Measurements from ENCODE around the gene PDXK.

Gene PDXK

GRCh38 chr21:43686811-43687565 is 31.9 kb upstream of the PDXK start:
- TF ChIP-seq FOXM1 (IDR thresholded peaks at IDR 0.05; ENCODE audit: borderline replicate concordance, low read depth) (no peak), REST (IDR thresholded peaks at IDR 0.05; ENCODE audit: low read depth) (no peak), YY1 (IDR thresholded peaks at IDR 0.05; ENCODE audit: low read depth) (no peak), TEAD4 (IDR thresholded peaks at IDR 0.05) (no peak), EGR1 (IDR thresholded peaks at IDR 0.05) (no peak), ZBTB7A (IDR thresholded peaks at IDR 0.05; ENCODE audit: low read depth) (no peak), CREB1 (IDR thresholded peaks at IDR 0.05; ENCODE audit: low read depth) (no peak), EP300 (IDR thresholded peaks at IDR 0.05; ENCODE audit: borderline replicate concordance) (no peak), USF1 (IDR thresholded peaks at IDR 0.05) (no peak)

- no peak for TF ChIP-seq NFIC (IDR thresholded peaks at IDR 0.05)
- TF ChIP-seq MAX (IDR thresholded peaks at IDR 0.05): no peak
- TF ChIP-seq TEAD4 (IDR thresholded peaks at IDR 0.05): no peak
- no peak for TF ChIP-seq EGR1 (IDR thresholded peaks at IDR 0.05)
Observed at GRCh38 chr21:43687566-43688399, 31.1 kb upstream of the PDXK start.

- TF ChIP-seq EP300 (IDR thresholded peaks at IDR 0.05; ENCODE audit: borderline replicate concordance): no peak
- TF ChIP-seq USF1 (IDR thresholded peaks at IDR 0.05): no peak
- TF ChIP-seq TEAD4 (IDR thresholded peaks at IDR 0.05): no peak
Observed at GRCh38 chr21:43688906-43689305, 30.0 kb upstream of the PDXK start.

- 0 out of 2 replicates have a peak, but pooled peaks have one; percentile 14 for TF ChIP-seq NFIC (IDR thresholded peaks at IDR 0.05)
- no peak for TF ChIP-seq EGR1 (IDR thresholded peaks at IDR 0.05)
- no peak for TF ChIP-seq TEAD4 (IDR thresholded peaks at IDR 0.05)
Observed at GRCh38 chr21:43689556-43690337, 29.2 kb upstream of the PDXK start.

GRCh38 chr21:43690346-43690745 is 28.6 kb upstream of the PDXK start:
- TF ChIP-seq FOXM1 (IDR thresholded peaks at IDR 0.05; ENCODE audit: borderline replicate concordance, low read depth) (no peak), EP300 (IDR thresholded peaks at IDR 0.05; ENCODE audit: borderline replicate concordance) (no peak), TCF12 (IDR thresholded peaks at IDR 0.05; ENCODE audit: low read depth) (no peak), RAD21 (IDR thresholded peaks at IDR 0.05; ENCODE audit: low read depth) (no peak)

- TF ChIP-seq FOXM1 (IDR thresholded peaks at IDR 0.05; ENCODE audit: borderline replicate concordance, low read depth): no peak
- TF ChIP-seq EP300 (IDR thresholded peaks at IDR 0.05; ENCODE audit: borderline replicate concordance): no peak
- no peak for TF ChIP-seq CREB1 (IDR thresholded peaks at IDR 0.05; ENCODE audit: low read depth)
- TF ChIP-seq NFIC (IDR thresholded peaks at IDR 0.05): no peak
- no peak for TF ChIP-seq ZBTB7A (IDR thresholded peaks at IDR 0.05; ENCODE audit: low read depth)
- TF ChIP-seq YY1 (IDR thresholded peaks at IDR 0.05; ENCODE audit: low read depth): no peak
- TF ChIP-seq EGR1 (IDR thresholded peaks at IDR 0.05): no peak
- no peak for TF ChIP-seq TEAD4 (IDR thresholded peaks at IDR 0.05)
- no peak for TF ChIP-seq CEBPB (IDR thresholded peaks at IDR 0.05)
- no peak for TF ChIP-seq MAX (IDR thresholded peaks at IDR 0.05)
- TF ChIP-seq RAD21 (IDR thresholded peaks at IDR 0.05; ENCODE audit: low read depth): no peak
- no peak for TF ChIP-seq TCF12 (IDR thresholded peaks at IDR 0.05; ENCODE audit: low read depth)
- no peak for TF ChIP-seq TAF1 (IDR thresholded peaks at IDR 0.05; ENCODE audit: low read depth)
- TF ChIP-seq USF1 (IDR thresholded peaks at IDR 0.05): no peak
- TF ChIP-seq REST (IDR thresholded peaks at IDR 0.05; ENCODE audit: low read depth): no peak
Observed at GRCh38 chr21:43691086-43691795, 27.7 kb upstream of the PDXK start.

All from Ishikawa (cell line).